Activated T-cell treated with anti-CD3 and anti-CD28 coated beads, Interleukin-2, amount 50 U/mL, for 24 hours (primary cell): Measurements from ENCODE around the gene PPP3CA.

Source experiments
- DNase-seq: peaks from one replicate; pipeline ENCODE4 v3.0.0-alpha.2; 2020
- H3K27ac Mint-ChIP-seq: 2 replicates; pipeline ENCODE4 v1.8.0; 2020; ENCODE audit warnings: mild to moderate bottlenecking, mixed read lengths
- H3K27me3 Mint-ChIP-seq: 2 replicates; pipeline ENCODE4 v1.8.0; 2020; ENCODE audit warnings: mixed read lengths
- H3K36me3 Mint-ChIP-seq: 2 replicates; pipeline ENCODE4 v1.8.0; 2020; ENCODE audit warnings: low read depth, mixed read lengths
- H3K4me1 Mint-ChIP-seq: 2 replicates; pipeline ENCODE4 v1.8.0; 2020; ENCODE audit warnings: low read depth, mixed read lengths
- H3K4me3 Mint-ChIP-seq: 2 replicates; pipeline ENCODE4 v1.8.0; 2020; ENCODE audit warnings: mild to moderate bottlenecking, moderate library complexity, mixed read lengths
- H3K9me3 Mint-ChIP-seq: 2 replicates; pipeline ENCODE4 v1.8.0; 2020; ENCODE audit warnings: mixed read lengths

The PPP3CA gene

DNA sequence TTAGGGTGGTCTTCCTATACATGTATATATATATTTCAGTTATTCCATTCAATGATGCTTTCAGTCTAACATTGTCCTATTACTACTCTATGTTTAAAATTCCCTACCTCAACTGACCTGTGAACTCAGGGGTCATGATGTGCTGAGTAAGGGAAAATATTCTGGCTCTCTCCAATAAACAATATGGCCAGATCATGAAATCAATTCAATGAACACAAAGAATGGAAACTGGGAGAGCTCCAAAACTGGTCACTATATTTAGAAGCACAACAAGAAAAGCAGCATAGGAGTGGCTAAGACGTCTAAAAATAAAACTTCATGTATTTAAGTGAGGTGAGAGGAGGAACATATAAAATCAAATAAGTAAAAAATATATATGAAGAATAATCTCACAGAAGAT, 304.5 kb downstream of the PPP3CA start:
- no peak for DNase-seq
- Mint-ChIP-seq H3K9me3 (no peaks in the 10 kb centered on the region), H3K36me3 (peaks cover 2% of the 10 kb centered on the region), H3K27ac (no peak overlapping the region), H3K4me3 (no peak overlapping the region), H3K27me3 (no peaks in the 10 kb centered on the region), H3K4me1 (peaks cover 30% of the 10 kb centered on the region)

DNA sequence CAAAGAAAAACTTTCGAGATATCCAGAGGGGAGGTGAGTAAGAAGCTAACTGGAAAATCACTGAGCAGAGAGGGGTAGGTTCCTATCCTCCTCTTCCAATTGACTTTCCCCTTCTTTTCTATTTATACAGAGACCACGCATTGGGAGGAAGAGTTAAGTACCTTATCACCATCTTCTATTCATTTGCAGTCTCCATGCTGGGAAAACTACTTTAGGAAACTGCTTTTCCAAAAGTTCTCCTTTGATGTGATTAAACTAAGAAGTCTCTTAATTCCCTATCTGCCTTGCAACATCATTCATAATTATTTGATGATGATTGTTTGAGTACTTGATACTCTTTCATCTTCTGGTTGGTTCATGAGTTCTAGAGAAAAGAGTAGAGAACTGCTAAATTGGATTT, 306.6 kb downstream of the PPP3CA start:
- no peaks in the 10 kb centered on the region for H3K9me3 Mint-ChIP-seq
- no peak for DNase-seq
- peaks cover 5% of the 10 kb centered on the region for H3K36me3 Mint-ChIP-seq
- H3K4me3 Mint-ChIP-seq = no peak overlapping the region
- H3K27me3 Mint-ChIP-seq = no peaks in the 10 kb centered on the region
- peaks cover 43% of the 10 kb centered on the region for H3K4me1 Mint-ChIP-seq
- H3K27ac Mint-ChIP-seq = no peak overlapping the region

GRCh38 chr4:101039367-101039766, 308.0 kb downstream of the PPP3CA start:
- H3K36me3 Mint-ChIP-seq = peaks cover 8% of the 10 kb centered on the region
- H3K4me1 Mint-ChIP-seq = peaks cover 43% of the 10 kb centered on the region
- H3K4me3 Mint-ChIP-seq = peak overlapping the region; percentile 14
- peak overlapping the region; percentile 89 for H3K27ac Mint-ChIP-seq
- DNase-seq = peak; percentile 52
- H3K9me3 Mint-ChIP-seq = no peaks in the 10 kb centered on the region
- H3K27me3 Mint-ChIP-seq = no peaks in the 10 kb centered on the region

GRCh38 chr4:101037938-101038413, 309.4 kb downstream of the PPP3CA start:
- Mint-ChIP-seq H3K27me3 (no peaks in the 10 kb centered on the region), H3K4me3 (no peak overlapping the region), H3K27ac (peak overlapping the region; percentile 85), H3K36me3 (peaks cover 8% of the 10 kb centered on the region), H3K9me3 (no peaks in the 10 kb centered on the region), H3K4me1 (peaks cover 43% of the 10 kb centered on the region)
- no peak for DNase-seq

DNA sequence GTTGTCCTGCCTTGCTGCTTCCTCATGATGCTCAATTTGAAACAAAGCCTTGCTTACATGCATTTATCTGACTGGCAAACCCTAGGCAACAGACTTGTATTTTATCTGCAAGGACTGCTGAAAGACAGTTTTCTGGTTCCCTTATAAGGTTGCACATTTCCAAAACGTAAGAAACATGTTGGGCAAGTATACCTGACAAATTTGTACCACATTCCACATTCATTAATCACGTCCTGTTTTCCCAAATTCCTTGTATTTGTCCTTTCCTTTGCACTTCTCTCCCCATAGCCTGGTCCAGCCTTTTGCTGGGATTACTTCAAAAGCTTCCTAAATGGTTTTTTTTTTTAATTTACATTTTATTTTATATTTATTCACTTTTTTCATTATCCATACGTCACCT, 310.1 kb downstream of the PPP3CA start:
- H3K9me3 Mint-ChIP-seq = no peaks in the 10 kb centered on the region
- peaks cover 42% of the 10 kb centered on the region for H3K4me1 Mint-ChIP-seq
- DNase-seq = no peak
- H3K27me3 Mint-ChIP-seq = no peaks in the 10 kb centered on the region
- H3K36me3 Mint-ChIP-seq = peaks cover 8% of the 10 kb centered on the region
- no peak overlapping the region for H3K4me3 Mint-ChIP-seq
- H3K27ac Mint-ChIP-seq = no peak overlapping the region

DNA sequence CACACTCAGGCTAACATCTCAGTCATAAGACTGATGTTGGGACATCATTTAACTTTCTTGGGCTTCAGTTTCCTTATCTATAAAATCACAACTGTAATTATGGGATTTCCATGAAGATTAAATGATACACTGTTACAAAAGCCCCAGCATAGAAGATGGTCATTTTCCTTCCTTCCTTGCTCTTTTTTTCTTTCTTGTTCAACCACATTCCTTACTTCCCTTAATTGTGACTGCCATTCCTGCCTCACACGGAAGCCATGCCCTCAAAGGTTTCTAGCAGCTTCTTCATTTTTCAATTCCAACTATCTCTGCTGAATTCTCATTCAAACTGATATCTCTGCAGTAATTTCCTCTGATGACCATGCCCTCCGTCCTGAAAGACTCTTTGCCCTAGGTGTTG, 311.8 kb downstream of the PPP3CA start:
- Mint-ChIP-seq H3K9me3 (no peaks in the 10 kb centered on the region), H3K36me3 (peaks cover 14% of the 10 kb centered on the region), H3K4me3 (no peak overlapping the region), H3K4me1 (peaks cover 35% of the 10 kb centered on the region), H3K27ac (no peak overlapping the region), H3K27me3 (no peaks in the 10 kb centered on the region)
- DNase-seq = no peak

GRCh38 chr4:101033986-101034385, 313.3 kb downstream of the PPP3CA start:
- DNase-seq = no peak
- Mint-ChIP-seq H3K4me1 (peaks cover 30% of the 10 kb centered on the region), H3K27me3 (no peaks in the 10 kb centered on the region), H3K27ac (no peak overlapping the region), H3K9me3 (no peaks in the 10 kb centered on the region), H3K4me3 (no peak overlapping the region), H3K36me3 (peaks cover 18% of the 10 kb centered on the region)

- Mint-ChIP-seq H3K36me3 (peaks cover 18% of the 10 kb centered on the region), H3K4me3 (no peak overlapping the region), H3K27me3 (no peaks in the 10 kb centered on the region), H3K4me1 (peaks cover 21% of the 10 kb centered on the region), H3K27ac (no peak overlapping the region), H3K9me3 (no peaks in the 10 kb centered on the region)
- no peak for DNase-seq
These were observed 314.8 kb downstream of the PPP3CA start for GRCh38 chr4:101032541-101032940.

DNA sequence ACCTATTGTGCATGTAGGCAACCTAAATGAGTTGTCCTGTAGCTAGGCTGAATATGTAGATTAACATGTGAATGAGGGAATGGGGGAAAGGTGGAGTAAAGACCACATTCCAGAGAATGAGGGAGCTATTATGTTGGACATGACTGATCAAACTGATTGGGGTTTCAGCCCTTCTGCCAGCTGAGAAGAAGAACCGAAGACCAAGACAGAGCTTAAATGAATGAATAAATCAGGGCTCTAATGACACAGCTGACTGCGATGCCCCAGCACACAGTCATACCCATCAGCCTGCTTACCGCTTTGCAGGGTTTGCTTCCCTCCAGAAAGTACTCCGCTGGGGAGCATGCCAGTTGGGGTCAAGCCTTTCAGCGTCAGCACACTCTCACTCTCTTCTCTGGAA, 315.4 kb downstream of the PPP3CA start:
- no peaks in the 10 kb centered on the region for H3K9me3 Mint-ChIP-seq
- no peak overlapping the region for H3K4me3 Mint-ChIP-seq
- no peak for DNase-seq
- no peaks in the 10 kb centered on the region for H3K27me3 Mint-ChIP-seq
- H3K4me1 Mint-ChIP-seq = peaks cover 16% of the 10 kb centered on the region
- H3K27ac Mint-ChIP-seq = no peak overlapping the region
- H3K36me3 Mint-ChIP-seq = peaks cover 18% of the 10 kb centered on the region

DNA sequence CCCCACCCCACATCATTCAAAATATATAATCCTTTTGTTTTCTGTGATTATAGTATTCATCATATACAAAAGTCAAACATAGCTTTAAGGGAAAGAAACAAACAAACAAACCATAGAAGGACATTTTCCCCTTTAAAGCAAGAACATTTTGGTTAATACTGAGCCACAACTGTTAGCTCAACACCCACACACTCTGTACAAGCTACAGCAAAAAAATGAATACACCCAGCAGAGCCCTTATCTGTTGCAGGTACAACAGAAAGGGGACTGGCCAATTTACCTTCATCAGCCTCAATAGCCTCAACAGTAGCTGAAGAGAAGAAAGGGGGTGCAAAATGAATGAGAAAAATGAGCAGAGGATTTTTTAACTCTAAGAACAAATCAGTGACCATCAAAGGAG, 318.4 kb downstream of the PPP3CA start:
- H3K27me3 Mint-ChIP-seq = no peaks in the 10 kb centered on the region
- DNase-seq = no peak
- H3K4me1 Mint-ChIP-seq = peaks cover 16% of the 10 kb centered on the region
- no peak overlapping the region for H3K27ac Mint-ChIP-seq
- H3K4me3 Mint-ChIP-seq = no peak overlapping the region
- H3K9me3 Mint-ChIP-seq = no peaks in the 10 kb centered on the region
- peaks cover 24% of the 10 kb centered on the region for H3K36me3 Mint-ChIP-seq

DNA sequence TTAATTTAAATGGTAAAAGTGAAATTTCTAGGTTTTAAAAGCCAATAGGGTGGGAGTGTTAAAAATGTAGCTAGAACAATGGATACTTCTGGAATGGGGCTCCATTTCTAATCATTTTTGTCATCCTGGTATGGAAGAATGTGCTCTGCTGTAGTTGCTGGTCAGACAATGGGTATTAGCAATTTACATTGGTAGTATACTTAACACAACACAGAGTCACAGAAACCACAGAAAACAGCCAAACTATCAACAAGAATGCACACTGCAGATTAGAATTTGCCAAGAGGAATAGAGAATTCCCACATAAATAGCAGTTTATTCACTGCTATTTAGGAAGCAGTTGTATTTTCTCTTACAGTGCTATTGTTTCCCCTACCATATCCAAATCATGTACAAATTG, 319.6 kb downstream of the PPP3CA start:
- Mint-ChIP-seq H3K4me1 (peaks cover 20% of the 10 kb centered on the region), H3K4me3 (no peak overlapping the region), H3K36me3 (peaks cover 27% of the 10 kb centered on the region), H3K9me3 (no peaks in the 10 kb centered on the region), H3K27me3 (no peaks in the 10 kb centered on the region), H3K27ac (no peak overlapping the region)
- no peak for DNase-seq

DNA sequence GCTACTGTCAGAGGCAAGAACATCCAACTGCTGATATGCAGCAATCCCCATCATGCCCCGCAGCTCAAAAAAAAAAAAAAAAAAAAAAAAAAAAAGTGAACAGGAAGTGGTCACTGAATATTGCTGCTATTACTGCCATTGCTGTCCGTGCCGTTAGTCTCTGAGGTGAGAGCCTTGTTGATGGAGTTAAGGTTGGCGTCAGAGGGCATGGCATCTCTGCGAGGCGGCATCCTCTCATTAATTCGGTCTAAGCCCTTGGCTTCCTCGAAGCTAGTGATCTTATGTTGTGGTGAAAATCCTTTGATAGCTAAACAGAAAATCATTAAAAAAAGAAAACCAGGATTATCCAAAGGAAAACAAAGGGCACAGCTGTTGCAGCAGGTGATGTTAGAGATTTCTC, 321.6 kb downstream of the PPP3CA start:
- H3K36me3 Mint-ChIP-seq = peaks cover 24% of the 10 kb centered on the region
- no peaks in the 10 kb centered on the region for H3K27me3 Mint-ChIP-seq
- H3K27ac Mint-ChIP-seq = no peak overlapping the region
- H3K4me3 Mint-ChIP-seq = no peak overlapping the region
- peaks cover 39% of the 10 kb centered on the region for H3K4me1 Mint-ChIP-seq
- DNase-seq = no peak
- H3K9me3 Mint-ChIP-seq = no peaks in the 10 kb centered on the region

DNA sequence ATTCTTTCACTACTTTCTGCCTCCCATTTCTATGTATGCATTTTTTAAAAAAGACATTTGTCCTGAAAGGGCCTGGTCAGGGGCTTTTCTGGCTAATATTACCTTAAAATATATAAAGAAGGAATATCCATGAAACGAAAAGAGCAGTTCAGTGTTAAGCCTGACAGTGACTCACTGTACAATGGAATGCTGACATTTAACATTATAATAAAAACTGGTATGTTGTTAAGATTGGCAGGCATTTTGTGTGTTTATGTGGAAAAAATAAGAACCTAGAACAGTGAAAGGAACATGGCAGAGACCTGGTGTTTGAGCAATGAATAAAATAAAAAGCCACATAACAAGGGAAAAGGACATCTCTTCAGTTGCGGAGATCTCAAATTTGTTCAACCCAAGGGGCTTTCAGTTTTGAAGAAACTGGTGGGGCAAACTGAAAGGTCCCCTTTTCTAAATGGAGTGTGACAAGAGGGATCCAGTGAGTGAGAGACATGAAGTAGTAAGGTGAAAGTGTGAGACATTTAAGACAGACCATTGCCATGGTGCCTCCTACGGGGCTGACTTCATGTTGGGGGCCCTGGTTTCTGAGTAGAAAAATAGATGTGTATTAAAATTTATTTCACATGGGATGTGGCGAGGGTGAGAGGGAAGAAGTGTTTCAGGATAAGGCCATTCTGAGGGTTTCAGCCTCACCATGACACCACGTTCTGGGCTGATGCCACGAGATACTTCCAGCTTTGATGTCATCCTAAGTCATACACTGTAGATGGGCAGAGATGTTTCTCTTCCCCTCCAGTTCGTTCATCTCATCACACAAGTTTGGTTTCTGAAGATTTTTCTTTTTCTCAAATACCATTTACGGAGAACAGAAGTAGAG, 324.9 kb downstream of the PPP3CA start:
- H3K4me1 Mint-ChIP-seq = peaks cover 56% of the 10 kb centered on the region
- no peak overlapping the region for H3K4me3 Mint-ChIP-seq
- no peak for DNase-seq
- H3K27me3 Mint-ChIP-seq = no peaks in the 10 kb centered on the region
- no peaks in the 10 kb centered on the region for H3K9me3 Mint-ChIP-seq
- no peak overlapping the region for H3K27ac Mint-ChIP-seq
- peaks cover 20% of the 10 kb centered on the region for H3K36me3 Mint-ChIP-seq

DNA sequence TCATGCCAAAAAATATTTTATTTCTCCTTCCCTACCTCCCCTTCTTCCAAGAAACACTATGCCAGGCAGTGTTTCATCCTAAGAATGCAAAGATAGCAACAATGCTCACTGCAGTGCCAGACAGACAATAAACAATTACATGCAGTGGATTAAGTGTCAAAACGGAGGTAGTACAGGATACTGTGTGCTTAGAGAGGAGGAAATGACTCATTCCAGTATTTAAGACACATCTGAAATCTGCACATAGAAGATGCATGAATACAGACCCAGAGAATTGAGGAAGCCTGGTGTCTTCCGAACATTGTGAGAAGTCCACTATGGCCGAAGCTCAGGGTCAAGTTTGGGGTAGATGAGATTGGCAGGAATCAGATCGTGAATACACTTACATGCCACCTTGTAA, 326.4 kb downstream of the PPP3CA start:
- no peak for DNase-seq
- Mint-ChIP-seq H3K27me3 (peaks cover 1% of the 10 kb centered on the region), H3K36me3 (peaks cover 11% of the 10 kb centered on the region), H3K4me1 (peaks cover 65% of the 10 kb centered on the region), H3K4me3 (no peak overlapping the region), H3K27ac (peak overlapping the region; percentile 61), H3K9me3 (no peaks in the 10 kb centered on the region)

DNA sequence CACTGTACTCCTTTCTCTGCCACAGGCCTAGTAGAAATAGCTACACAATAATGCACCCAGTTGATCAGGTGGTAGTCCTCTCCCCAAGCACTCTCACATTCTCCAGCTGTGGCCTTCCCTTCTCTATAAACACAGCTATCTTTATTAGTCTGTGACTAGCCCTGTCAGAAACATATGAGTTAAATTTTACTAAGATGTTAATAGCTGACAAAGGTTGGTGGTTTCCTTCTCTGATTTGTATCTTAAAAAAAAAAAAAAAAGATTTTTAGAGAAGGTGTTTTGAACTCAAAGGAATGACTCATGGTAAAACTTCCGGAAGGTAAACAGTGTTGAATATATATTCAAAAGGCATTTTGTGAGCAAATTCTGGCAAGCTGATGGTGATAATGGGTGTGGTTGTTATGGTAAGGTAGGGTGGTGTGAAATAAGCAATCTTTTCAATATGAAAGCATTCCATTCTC, 327.4 kb downstream of the PPP3CA start:
- H3K27me3 Mint-ChIP-seq = peaks cover 4% of the 10 kb centered on the region
- H3K27ac Mint-ChIP-seq = peak overlapping the region; percentile 90
- H3K9me3 Mint-ChIP-seq = no peaks in the 10 kb centered on the region
- H3K4me1 Mint-ChIP-seq = peaks cover 66% of the 10 kb centered on the region
- H3K4me3 Mint-ChIP-seq = peak overlapping the region; percentile 41
- no peak for DNase-seq
- peaks cover 6% of the 10 kb centered on the region for H3K36me3 Mint-ChIP-seq
